GM12873 (cell line): ENCODE results near the gene CD22.

Source experiments
- CTCF ChIP-seq: IDR thresholded peaks from 2 replicates; pipeline ENCODE4 v1.5.1; 2012; ENCODE audit warnings: low read depth, mild to moderate bottlenecking, moderate library complexity, low read length, control low read depth; ENCODE audit not compliant: insufficient read depth; ENCODE audit errors: missing control alignments

CD22 gene

GRCh38 chr19:35288331-35288730 lies 40.7 kb upstream of the CD22 start:
- no peak for TF ChIP-seq CTCF

- TF ChIP-seq CTCF = no peak
Measured at GRCh38 chr19:35288906-35289305, 40.1 kb upstream of the CD22 start.

- TF ChIP-seq CTCF = no peak
Measured at GRCh38 chr19:35290381-35291127, 38.4 kb upstream of the CD22 start.

GRCh38 chr19:35291259-35291658 lies 37.7 kb upstream of the CD22 start:
- no peak for TF ChIP-seq CTCF

GRCh38 chr19:35291916-35292315 lies 37.1 kb upstream of the CD22 start, which contains the start of gene MAG:
TSS of gene MAG (plus strand) at chr19:35292161. CDS start at chr19:35295409, 3,248 bp downstream.
- no peak for TF ChIP-seq CTCF

- TF ChIP-seq CTCF = no peak
Measured at GRCh38 chr19:35292421-35293362, 36.3 kb upstream of the CD22 start.

GRCh38 chr19:35293363-35293739 lies 35.6 kb upstream of the CD22 start:
- TF ChIP-seq CTCF = no peak
